NCI-H1436 treated with DMSO at 0.1 percent for 48 hours (cell line): ENCODE results near the gene VWA7.

Experiments used
- DNase-seq: peaks from one replicate; lab custom pipeline; 2025; lab: John Stamatoyannopoulos, UW

The VWA7 gene

DNA sequence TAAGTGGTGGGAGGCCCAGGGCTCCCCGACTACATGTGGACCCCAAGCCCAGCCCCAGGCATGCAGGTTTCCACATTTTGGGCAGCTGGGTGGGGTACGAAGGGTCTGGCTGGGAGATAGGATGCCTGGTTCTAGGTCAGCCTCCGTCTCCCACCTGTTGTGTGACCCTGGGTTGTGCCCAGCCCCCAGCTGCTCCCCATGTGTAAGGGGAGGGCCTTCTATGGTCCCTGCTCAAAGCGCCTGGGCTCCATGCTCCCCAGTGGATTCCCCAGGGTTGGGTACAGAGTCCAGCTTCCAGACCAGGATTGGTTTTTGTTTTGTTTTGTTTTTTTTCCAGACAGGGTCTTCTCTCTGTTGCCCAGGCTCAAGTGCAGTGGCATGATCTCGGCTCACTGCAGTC is 1.1 kb upstream of the VWA7 start:
- no peak for DNase-seq

DNA sequence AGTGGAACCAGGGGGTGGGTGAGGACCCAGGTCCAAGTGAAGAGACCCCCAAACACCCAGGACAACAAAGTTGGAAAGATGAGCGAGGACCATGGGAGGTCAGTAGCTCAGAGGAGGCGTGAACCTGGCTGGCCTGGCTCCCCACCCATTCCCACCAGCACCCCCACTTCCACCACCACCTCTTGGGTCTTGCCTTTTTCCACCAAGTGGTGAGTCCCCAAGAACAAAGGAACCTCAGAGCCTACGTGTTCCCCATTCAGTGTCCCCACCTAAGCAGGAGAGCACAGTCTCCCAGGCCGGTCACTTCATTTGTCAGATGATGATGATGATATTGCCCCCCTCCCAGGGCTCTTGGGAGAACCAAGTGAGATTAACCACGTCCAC is 531 bp upstream of the VWA7 start:
- no peak for DNase-seq

DNA sequence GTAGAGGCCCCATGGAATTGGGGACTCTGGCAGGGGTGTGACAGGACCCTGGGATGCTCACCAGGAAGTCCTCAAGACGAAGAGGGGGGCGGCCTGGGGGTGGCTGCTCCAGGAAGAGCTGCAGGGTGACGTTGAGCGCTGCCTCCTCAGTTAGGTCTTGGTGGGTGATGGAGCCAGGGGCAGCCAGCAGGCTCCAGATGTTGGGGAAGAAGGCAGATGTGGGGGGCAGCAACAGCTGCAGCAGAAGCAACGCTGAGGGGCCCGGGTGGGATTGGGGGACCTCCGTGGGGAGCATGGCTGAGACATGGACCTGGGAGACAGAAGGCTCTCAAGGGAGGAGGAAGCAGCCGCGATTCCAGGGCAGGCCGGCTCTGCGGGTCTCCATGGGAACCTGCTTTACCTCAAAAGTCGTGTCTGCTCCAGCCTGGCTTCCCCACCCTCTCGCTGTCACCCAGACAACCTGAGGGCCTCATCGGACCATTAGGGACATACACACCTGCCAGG is 591 bp downstream of the VWA7 start:
- no peak for DNase-seq

DNA sequence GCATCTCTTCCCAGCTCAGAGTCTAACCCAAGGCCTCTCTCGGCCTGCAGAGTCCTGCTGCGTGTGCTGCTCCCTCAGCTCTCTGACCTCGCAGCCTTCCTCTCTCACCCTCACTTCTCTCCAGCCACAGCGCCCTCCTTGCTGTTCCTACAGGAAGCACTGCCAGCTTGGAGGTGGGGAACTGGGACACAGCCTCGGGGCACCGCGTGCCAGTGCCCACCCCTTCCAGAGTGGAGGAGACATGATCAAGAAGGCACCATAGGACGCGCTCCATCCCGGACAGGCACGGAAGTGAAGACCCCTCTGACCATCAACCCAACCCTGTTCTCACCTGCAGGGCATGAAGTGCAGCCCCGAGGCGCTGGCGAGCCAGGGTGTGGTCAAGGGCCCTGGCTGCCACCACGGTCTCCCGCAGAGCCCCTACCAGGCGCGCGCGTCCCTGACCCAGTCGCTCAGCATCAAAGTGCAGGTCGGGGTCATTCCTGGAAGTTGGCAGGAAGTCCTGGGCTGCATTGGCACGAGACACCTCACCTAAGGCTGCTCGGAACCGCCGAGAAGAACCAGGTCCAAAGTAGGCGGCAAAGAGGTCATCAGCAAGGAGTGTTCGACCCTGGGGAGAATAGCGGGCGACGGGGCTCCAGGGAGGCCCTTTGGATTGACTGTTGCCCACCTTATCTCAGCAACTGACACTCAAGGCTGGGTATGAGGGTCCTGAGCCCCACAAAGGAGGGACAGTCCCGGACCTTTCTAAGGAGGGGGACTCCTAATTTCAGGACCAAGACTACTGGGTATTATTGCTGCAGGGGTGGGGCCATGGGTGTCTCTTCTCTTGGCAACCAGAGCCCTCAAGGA is 1.3 kb downstream of the VWA7 start:
- no peak for DNase-seq

DNA sequence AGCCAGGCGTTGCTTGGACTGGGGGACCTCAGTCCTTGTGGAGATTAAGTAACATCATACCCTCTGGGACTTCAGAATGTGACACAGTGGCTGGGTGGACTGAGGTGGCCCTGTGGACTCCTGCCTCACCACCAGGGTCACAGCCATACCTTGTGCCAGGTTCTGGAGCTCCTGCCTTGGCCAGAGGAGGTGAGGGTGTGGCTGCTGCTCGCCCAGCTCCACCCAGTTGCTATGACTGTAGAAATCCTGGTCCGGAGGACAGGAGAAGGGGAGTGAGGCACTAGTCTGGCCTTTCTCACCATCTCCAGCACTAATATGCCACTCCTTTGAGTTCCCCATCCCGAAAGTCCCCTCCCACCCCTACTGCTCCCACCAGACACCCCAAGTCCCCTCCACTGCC is 1.9 kb downstream of the VWA7 start:
- DNase-seq: no peak

DNA sequence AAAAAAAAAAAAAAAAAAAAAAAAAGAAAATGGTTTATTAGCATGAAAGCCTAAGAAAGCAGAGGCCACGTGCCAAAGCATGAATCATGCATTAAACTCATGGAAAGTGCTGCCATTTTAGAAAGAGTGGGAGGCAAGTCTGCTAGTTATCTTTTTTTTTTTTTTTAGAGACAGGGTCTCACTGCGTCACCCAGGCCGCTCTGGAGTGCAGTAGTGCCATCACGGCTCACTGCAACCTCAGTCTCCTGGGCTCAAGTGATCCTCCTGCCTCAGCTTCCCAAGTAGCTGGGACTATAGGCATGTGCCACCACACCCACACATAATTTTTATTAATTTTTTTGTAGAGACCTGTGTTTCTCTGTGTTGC is 5.2 kb downstream of the VWA7 start:
- no peak for DNase-seq

DNA sequence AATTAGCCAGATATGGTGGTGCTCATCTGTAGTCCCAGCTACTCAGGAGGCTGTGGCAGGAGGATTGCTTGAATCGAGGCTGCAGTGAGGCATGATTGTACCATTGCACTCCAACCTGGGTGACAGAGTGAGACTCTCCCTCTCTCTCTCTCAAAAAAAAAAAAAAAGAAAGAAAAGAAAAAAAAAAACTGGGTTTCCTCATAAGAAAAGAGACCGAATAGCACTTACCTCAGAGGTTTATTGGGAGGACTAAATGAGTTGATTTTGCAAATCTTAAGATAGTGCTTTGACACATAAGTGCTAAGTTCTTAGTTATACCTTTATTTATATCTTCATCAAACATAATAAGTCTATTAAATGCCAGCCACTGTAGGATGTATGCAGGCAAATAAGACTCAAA is 6.3 kb downstream of the VWA7 start:
- no peak for DNase-seq

DNA sequence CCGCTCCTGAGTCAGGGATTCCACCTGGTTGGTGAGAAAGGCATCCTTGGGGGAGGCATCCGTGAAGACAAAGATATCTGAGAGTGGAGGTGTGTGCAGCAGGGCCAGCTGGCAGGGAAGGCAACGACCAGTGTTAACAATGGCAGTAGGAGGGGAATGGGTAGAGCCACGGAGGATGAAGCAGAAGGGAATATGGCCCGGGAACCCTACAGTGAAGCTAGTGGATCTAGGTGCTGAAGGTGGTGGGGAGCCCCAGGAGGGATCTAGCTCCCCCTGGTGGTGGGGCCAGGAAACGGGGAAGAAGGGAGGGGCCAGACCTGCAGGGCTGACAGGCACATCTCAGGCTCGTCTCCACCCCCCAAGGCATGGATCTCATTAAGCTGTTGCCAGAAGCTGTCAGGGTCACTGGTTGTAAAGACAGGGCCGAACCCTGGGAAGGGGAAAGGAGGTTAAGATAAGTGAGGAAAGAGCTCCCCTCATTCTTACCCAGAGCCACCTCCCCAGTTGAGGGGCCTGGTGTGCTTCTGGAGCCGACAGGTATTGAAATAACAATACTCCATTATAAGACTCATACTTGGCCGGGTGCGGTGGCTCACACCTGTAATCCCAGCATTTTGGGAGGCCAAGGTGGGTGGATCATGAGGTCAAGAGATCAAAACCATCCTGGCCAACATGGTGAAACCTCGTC is 7.3 kb downstream of the VWA7 start:
- no peak for DNase-seq

DNA sequence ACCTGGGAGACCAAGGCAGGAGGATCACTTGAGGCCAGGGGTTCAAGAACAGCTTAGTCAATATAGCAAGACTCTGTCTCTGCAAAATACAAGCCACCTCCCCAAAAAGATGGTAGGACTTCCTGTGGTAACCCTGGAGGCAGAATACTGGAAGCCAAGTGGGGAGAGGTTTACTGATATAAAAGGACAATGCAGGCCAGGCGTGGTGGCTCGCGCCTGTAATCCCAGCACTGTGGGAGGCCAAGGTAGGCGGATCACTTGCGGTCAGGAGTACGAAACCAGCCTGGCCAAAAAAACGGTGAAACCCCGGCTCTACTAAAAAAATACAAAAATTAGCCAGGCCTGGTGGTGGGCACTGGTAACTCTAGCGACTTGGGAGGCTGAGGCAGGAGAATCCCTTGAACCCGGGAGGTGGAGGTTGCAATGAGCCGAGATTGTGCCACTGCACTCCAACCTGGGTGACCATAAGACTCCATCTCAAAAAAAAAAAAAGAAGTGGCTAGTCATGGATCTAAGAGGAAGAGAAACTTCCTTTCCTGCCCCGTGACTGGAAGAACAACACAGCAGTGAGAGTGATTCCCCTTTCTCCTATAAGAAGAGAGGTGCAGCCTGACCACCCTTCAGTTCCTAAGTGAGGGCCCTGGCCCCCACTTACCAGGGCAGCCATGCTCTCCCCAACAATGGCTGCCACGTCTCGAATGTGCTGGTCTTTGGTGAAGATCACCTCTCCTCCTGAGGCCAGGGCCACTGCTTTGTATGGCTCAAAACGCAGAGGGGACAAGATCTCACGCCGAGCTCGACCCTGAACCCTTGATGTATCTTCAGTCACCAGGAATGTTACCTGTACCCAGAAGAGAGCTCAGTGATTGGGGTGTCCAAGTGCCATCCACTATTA is 8.5 kb downstream of the VWA7 start:
- no peak for DNase-seq

DNA sequence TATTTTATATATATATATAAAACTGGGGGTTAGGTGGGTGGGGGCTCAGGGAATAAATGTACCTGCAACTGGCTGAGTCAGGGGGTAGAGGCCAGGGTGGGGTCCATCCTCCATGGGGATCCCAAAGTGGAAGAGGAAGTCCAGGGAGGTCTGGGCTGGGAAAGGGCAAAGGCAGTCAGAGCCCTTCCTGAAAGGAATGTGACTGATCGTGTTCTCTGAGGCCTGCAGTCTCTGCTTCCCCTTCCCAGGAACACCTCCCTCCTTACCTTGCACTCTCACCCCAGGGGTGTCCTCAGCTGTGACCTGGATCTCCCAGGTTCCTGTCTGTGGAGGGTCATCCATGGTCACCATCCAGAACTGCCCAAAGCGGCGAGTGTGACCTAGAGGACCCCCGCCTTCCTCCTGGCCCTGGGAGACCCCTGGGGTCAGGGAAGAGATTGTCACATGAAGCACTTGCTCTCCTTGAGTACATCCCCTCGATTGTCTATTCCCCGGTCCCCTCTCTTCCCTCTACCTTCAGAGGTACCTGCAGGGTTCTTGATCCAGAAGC is 10.0 kb downstream of the VWA7 start:
- no peak for DNase-seq

DNA sequence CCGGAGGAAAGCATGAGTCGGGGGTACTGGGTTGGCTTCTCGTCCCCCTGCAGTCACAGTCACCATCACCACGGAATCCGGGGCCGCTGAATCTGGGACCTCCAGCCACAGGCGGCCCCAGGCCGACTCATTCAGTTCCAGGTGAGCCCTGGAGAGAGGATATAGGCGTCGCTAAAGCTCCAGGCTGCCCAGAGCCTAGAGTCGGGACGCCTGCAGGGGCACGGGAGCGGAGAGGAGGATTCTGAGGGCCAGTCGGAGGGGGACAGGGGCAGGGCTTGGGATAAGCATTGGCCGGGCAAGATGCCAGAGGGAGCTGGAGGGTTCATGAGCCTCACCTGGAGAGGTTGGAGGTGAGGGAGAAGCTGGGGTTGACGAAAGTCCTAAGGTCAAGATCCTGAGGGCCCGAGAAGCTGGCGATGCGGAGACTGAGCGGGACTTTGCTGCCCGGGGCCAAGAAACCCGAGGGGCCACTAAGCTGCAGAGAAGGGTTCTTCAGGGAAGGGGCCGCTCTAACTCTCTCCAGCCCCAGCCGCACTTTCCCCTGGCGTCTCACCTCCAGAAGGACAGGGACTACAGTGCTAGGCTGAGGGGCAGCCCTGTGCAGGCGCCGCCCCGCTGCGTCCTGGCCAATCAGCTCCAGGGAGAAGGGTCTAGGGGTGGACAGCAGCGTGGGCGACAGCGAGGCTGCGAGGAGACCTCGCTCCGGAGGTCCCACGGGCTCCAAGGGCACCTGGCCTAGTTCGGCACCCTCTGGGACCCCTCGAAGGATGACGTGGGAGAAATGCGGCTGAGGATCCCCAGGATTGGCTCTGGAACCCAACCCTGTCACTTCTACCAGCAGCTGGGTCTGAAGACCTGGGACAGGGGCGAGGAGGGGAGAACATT is 11.0 kb downstream of the VWA7 start:
- DNase-seq: no peak

DNA sequence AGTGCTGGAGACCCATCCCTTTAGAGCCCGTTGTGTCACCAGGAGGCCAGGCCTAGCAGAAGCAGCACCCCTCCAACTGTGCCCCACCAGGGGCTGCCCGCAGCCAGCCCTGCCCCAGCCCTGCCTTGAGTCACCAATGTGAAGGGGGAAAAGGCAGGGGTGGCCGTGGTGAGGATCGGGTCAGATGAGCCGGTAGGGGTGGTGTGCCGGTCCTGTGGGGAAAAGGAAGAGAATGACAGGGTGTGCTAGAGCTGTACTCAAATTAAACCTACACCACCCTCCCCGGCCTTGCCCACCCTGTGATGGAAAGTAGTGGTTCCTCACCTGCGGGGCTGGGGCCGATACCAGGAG is 11.6 kb downstream of the VWA7 start:
- no peak for DNase-seq

DNA sequence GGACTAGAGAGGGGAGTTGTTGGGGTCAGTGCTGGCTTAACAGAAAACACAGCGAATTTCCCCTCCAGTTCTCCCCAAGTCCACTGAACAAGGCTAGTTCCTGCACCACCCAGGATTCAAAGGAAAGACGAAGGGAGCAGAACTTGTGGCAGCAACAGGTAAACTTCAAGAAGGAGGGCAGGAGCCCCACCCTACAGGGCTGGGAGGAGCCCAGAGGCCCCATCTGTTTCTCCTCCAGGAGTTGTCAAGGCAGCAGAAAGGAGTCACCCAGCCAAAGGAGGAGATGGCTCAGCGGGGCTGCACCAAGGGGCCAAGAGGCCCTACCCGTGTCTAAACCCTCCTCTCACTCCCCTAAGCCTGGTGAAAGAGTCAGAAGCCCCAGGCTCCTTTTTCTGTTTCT is 12.9 kb downstream of the VWA7 start:
- no peak for DNase-seq

DNA sequence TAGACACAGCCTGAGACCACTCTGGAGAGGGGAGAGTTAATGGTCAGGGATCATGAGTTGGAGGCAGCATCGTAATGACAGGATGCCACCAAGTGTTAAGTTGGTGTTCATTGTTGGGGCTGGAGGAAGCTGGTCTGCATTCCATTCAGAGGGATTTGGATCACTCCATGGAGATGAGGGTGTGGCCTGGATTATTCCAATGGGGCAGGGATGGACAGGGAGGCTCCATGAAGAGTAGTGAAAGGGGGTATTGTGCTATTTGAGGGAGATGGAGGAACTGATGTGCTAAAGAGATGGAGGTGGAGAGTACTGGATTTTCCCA is 13.5 kb downstream of the VWA7 start:
- no peak for DNase-seq

DNA sequence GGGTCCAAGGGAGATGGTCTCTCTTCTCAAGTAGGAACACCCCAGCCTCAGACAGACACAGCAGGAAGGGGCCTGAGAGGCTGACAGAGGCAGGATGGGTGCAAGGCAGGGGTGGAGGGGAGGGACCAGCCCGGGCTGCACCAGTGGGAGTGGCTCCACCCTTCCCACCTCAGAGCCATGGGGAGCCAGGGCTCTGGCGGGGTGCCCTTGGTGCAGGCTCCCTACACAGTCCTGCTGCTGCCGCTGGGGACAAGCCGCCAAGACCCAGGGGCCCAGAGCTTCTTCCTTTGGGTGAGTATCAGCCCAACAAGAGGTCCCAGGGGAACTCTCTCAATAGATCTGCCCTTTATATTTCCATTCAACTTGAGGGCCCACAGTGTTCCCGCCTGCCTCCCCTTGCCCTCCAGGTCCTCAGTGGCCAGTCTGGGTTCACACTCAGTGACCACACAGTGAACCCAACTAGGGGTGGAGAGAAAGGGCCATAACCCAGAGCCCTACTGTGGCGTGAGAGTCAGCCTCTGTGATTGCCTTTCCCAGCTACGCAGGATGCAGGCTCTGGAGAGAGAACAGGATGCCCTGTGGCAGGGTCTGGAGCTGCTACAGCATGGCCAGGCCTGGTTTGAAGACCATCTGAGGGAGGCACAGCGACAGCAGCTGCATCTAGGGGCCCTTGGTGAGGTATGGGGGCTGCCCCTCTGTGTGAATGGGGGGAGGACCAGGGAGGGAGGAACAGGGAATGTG is 14.1 kb downstream of the VWA7 start:
- no peak for DNase-seq

DNA sequence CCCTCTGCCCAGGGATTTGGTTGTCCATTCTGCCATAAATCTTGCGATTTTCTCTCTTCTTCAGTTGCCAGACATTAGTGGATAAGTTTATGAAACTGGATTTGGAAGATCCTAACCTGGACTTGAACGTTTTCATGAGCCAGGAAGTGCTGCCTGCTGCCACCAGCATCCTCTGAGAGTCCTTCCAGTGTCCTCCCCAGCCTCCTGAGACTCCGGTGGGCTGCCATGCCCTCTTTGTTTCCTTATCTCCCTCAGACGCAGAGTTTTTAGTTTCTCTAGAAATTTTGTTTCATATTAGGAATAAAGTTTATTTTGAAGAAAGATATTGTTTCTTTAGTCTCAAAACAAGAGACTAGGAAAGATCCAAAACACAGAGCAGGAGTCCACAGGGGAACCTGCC is 14.8 kb downstream of the VWA7 start, which contains the start of gene SAPCD1:
SAPCD1 (plus strand) TSS at position 301 of the 400 bp plus-strand sequence. CDS start 399 bp downstream, outside the sequence.
- DNase-seq: no peak

DNA sequence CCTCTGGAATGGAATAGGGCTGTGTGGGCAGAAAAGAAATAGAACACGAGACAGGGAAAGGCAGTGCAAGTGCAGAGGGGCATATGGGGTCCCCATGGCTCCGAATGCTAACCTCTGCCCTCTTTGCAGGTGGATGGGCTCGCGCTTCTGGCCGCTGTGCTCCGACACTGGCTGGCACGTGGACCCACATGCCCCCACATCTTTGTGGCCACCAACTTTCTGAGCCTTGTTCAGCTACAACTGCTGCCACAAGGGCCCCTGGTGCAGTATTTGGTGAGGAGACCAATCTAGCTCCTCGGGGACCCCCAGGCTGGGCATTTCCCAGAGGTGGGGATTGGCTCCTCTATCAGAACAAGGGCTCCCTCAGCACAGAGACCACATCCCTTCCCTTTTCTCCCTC is 15.8 kb downstream of the VWA7 start:
- DNase-seq: no peak

DNA sequence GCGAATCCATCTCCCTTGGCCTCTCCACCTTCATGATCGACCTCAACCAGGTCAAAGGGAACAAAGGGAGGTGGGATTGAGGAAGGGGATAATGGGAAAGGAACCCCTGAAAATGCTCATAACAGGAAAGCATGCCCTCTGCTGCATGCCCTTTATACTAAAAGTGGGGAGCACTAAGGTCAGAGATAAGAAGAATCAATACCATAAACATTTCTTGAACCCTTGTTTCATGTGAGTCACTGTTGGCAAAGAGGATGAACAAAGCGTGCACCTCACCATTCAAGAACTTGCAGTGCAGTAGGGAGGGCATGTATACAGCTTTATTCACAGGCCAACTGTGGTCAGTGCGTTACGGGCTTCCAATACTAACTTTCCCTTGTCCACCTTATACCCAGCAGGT is 16.3 kb downstream of the VWA7 start:
- no peak for DNase-seq

DNA sequence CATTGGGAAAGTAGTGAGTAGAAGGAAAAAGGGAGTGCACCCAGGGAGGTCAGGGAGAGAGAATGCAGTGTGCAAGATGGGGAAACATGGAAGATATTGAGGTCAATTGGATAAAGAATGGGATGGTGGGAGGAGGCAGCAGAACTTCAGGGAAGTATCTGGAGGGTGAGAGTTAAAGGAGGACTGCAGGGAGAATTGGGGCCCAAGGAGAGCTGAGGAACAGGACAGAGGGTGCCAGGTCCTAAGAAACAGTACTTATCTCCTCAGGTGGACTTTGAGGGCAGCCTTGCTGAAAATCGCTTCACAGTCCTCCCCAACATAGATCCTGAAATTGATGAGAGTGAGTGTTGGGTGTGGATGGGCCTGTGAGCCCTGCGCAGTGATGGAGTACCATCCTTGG is 18.8 kb downstream of the VWA7 start:
- no peak for DNase-seq

DNA sequence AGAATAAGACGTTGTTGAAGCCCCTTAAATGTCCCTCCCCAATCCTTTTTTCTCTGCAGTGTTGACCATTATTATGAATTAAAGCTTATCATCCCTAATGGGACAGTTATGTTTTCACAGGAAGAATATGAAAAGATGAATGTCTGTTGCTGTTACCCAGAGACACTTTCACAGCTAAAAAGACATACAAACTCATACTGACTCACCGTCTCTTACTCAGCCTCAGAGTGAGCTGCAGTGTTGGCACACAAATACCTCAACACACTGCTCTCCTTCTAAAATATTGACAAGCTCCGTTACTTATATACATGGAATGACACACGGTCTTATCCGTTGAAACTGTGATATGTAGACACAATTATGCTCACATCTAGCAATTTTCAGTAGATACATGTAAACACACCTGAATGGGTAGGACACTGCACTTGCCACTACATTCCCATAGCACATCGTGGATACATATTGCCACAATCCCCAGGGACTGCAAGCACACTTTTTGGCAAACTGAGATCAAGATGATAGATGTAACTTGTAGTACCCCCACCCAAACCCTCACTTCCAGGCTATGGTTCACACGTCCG is 24.3 kb downstream of the VWA7 start:
- DNase-seq: no peak
